CD4-positive, alpha-beta T cell treated with Interferon alpha-2 for 1 hour (primary cell): ENCODE results near the gene EEF1E1.

Experiments
- DNase-seq, 2 donors: peaks; one replicate each; pipeline ENCODE4 v3.0.0-alpha.2; 2020 to 2022

Gene EEF1E1

GRCh38 chr6:8102122-8102958 is at the start of gene EEF1E1:
Gene EEF1E1 (minus strand): TSS chr6:8102548. CDS start chr6:8102521, 27 bp downstream.
- DNase-seq: peak; percentile 95 to 98

GRCh38 chr6:8149350-8149749 is 47.0 kb upstream of the EEF1E1 start:
- no peak for DNase-seq

- DNase-seq: no peak
Observed at GRCh38 chr6:8143945-8144344, 41.6 kb upstream of the EEF1E1 start.

- no peak for DNase-seq
Observed at GRCh38 chr6:8139451-8139850, 37.1 kb upstream of the EEF1E1 start.

DNA sequence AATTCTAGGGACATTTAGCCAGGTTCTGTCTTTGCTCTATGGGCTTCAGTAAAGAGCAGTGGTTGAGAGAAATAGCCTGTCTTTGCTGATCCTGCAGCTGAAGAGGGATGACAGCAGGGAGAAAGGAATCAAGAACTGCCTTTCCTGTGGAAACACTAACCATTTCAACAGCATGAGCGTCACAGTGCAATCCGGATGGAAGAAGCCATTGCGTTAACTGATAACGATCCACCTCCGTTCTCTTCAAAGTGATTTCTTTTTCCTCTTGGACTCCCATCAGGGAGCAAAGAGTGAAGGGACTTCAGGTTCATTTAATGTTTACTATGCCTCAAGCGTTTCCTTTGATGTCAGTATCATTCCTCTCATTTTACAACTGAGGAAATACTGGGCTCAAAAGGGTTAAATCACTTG is 35.2 kb upstream of the EEF1E1 start:
- DNase-seq: no peak

GRCh38 chr6:8135276-8135675 is 32.9 kb upstream of the EEF1E1 start:
- DNase-seq: no peak

DNA sequence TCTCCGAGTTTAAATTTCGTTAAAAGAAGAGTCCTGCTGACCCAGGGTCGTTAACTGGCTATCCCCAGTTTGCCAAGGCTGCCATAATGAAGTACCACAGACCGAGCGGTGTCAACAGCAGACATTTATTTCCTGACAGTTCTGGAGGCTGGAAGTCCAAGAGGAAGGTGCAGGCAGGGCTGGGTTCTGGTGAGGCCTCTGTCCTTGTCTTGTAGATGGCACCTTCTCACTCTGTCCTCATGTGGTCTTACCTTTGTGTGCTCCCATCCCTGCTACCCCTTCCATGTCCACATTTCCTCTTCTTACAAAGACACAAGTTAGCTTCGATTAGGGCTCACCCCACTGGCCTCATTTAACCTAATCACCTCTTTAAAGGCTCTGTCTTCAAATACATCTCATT is 29.8 kb upstream of the EEF1E1 start:
- DNase-seq: no peak

- peak; percentile 6 to 31 for DNase-seq
Observed at GRCh38 chr6:8131265-8131897, 29.0 kb upstream of the EEF1E1 start.

DNA sequence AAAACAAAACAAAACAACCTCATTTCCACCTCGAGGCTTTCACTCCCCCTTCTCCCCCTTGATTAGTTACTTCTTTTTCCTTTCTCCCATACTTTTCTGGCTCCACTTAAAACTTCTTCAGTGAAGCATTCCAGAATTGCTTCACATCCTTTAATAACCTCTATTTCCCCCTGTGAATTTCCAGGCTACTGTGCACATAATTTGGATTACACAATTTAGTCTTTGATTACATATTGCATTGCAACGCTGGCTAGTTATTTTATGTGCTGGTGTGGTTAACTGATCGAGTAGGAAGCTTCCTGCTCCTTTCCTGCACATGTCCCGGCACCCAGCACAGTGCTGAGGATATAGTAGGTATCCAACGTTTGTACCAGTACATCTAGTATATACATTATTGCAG is 28.1 kb upstream of the EEF1E1 start:
- DNase-seq: no peak

DNA sequence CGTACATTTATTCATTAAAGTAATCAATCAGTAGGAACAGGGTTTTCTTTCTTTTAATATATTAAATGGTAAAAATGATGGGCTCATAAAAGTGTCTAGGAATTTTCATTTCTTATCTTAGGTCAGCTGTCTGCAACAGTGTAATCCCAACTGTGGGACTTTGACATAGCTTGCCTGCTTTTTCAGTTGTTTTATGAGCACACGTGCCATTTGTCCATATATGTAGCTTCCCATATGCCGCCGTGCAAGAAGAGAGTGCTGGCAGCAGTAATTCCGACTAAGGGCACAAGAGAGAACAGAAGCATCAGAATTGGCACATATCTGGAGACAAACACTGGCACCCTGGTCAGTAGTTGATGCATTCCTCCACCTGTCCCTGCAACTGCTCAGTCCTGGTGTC is 20.9 kb upstream of the EEF1E1 start:
- no peak for DNase-seq

DNA sequence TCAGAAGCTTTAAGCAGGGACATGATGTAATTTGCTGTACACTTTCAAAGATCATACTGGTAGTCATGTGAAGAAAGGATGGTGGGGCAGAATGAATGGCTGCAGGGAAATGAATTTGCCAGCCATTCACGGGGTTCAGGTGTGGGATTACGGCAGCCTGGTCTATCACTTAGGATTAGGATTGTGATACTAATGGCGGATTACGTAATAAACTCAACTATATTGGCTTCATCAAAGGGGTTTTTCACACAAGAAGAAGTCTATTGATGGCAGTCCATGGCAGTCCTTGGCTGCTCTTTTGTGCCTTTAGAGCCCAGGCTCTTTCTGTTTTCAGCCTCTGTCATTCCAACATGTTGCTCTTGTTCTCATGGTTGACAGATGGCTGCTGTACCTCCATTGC is 12.6 kb upstream of the EEF1E1 start:
- no peak for DNase-seq

DNA sequence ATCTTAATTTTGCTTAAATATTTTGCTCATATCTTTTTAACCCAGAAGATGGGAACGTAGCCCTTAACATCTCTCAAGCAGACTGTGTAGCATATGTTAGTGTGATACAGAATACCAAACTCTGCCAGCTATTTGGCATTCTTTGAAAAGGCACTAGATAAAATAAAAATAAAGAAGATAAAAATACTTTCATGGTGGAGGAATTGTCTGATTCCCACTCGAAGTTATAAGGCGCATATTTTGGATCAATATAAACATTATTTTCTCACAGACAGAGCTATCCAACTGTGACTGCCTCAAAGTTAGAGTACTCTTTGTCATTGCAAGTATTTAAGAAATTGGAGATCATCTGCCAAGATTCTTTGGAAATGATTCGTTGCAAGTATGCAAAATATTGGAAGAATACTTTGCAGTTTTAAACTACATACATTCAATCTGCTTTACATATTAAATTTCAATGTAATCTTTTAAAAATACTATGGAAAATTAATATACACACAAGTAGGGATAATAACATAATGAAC is 10.8 kb upstream of the EEF1E1 start:
- no peak for DNase-seq

DNA sequence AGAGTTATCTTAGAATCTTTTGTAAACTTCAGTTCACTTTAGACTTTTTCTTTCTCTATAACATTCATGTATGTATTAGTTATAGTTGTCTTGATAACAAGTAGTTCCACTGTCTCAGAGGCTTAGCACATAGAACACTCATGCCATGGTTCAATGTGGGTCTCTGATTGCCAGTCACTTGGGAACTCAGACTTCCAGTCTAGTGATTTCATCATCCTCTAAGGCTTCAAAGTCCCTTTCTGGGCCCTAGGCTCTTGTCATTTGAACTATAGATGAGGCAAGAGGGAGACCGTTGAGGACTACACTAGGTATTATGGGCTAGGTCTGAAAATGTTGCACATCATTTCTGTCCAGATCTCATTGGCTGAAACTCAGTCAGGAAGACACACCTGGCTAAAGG is 8.4 kb upstream of the EEF1E1 start:
- no peak for DNase-seq

GRCh38 chr6:8110117-8110721 is 7.9 kb upstream of the EEF1E1 start:
- no peak for DNase-seq

- no peak for DNase-seq
Observed at GRCh38 chr6:8108759-8109539, 6.6 kb upstream of the EEF1E1 start.

- DNase-seq: no peak
Observed at GRCh38 chr6:8108031-8108660, 5.8 kb upstream of the EEF1E1 start.

DNA sequence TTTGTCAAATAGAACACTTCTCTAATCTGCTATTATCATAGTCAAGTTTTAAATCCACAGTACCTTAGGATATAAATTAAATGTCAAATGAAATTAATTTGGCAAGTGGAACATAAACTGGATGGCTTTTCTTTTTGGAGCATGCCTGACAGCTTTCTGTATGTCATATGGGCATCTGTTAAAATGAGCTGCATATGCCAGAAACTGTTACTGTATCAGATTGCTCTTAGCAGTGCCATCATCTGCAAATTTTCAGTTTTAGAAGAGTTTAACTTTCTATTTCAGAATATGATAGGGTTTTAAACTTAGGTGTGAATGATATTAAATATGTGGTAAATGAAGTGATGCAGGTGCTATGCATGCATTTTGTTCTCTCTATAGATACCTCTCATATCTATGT is 3.4 kb upstream of the EEF1E1 start:
- no peak for DNase-seq

DNA sequence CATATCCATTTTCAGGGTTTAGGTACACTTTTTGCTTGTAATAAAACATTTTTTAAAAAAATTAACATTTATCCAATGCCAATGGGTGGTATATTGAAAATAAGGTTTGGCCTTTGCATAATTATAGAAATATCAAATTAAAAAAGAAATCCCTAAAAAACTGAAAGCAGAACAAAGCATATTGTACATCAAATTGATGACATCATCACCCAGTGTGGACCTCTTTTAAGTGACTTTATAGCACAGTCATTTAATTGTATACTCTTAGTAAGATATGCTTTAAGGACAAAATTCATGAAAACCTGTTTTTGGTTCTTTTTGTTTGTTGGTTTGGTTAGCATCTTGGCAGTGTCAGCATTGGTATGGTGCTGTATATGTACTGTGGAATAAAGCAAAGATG is 1.4 kb upstream of the EEF1E1 start:
- no peak for DNase-seq

GRCh38 chr6:8100159-8100854 is 2.0 kb downstream of the EEF1E1 start:
- no peak for DNase-seq

DNA sequence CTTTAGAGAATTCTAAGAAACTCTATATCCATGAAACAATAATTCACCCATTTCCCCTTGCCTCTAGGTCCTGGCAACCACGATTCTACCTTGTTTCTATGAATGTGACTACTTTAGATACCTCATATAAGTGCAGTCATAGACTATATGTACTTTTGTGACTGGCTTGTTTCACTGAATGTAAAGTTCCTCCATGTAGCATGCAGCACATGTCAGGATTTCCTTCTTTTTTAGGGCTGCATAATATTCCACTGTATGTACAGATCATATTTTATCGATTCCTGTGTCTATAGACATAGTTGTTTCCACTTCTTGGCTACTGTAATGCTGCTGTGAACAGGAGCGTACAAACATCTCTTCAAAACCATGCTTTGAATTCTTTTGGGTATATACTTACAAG is 11.7 kb downstream of the EEF1E1 start:
- DNase-seq: no peak

DNA sequence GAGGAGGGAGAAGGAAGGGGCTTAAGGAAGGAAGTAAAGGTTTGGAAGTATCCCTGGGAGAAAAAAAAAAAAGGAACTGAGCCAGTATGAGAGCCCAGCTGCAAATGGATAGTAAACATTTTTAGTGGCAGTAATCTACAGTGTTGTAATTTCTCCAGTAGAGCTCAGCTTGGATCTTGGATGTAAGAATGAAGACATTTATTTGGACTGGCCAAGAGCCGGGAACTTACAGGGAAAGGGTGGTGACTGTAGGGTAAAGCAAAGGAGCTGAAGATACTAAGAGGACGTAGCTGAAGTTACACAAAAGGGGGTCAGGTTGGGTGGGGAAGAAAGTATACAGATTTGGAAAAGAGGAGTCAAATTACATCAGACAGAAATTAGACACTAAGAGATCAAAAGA is 13.5 kb downstream of the EEF1E1 start:
- no peak for DNase-seq
